K562 (cell line): ENCODE data around the gene FKBP7. TPM values are rescaled to one million over a fixed set of nuclear protein-coding genes. Genes with fewer than 3 reads are reported as not detected.

Experiments
- ARNT ChIP-seq, 2 experiments: fragments of 450-650 bp; IDR thresholded peaks; 2 replicates each; pipeline ENCODE4 v1.6.1; 2016; ENCODE audit warnings: mild to moderate bottlenecking in 1 of 2
- BHLHE40 ChIP-seq: IDR thresholded peaks from 2 replicates; pipeline ENCODE4 v1.6.1; 2011; ENCODE audit warnings: low read length, improper control_type of control experiment
- CC2D1A ChIP-seq: fragments of 450-650 bp; IDR thresholded peaks from 2 replicates; pipeline ENCODE4 v1.6.1; 2017; ENCODE audit warnings: mild to moderate bottlenecking
- CHD4 ChIP-seq: fragments of 200-600 bp; sonication (generic); IDR thresholded peaks from 3 replicates; pipeline ENCODE4 v1.6.1; 2012; ENCODE audit warnings: low read depth, mild to moderate bottlenecking, mixed read lengths, low read length, inconsistent platforms; ENCODE audit not compliant: insufficient read depth, insufficient replicate concordance, poor library complexity, severe bottlenecking
- CREM ChIP-seq: IDR thresholded peaks from 2 replicates; pipeline ENCODE4 v1.6.1; 2014; ENCODE audit warnings: antibody characterized with exemption, low read depth
- CTBP1 ChIP-seq: fragments of 450-650 bp; IDR thresholded peaks from 2 replicates; pipeline ENCODE4 v1.6.1; 2016; ENCODE audit warnings: borderline replicate concordance
- ELF4 ChIP-seq: fragments of 450-650 bp; formaldehyde crosslinking; IDR thresholded peaks from 2 replicates; pipeline ENCODE4 v1.4.0; 2022; ENCODE audit warnings: missing genetic modification characterization
- EP300 ChIP-seq: IDR thresholded peaks from 2 replicates; pipeline ENCODE4 v1.6.1; 2012; ENCODE audit warnings: low read length, improper control_type of control experiment
- GTF2F1 ChIP-seq: IDR thresholded peaks from 2 replicates; pipeline ENCODE4 v1.6.1; 2011; ENCODE audit warnings: low read depth, low read length, improper control_type of control experiment
- MAFG ChIP-seq: fragments of 450-650 bp; conservative IDR thresholded peaks from 2 replicates; pipeline ENCODE4 v1.6.1; 2016; ENCODE audit warnings: missing genetic modification characterization, missing compliant biosample characterization
- MBD2 ChIP-seq: sonication (generic); IDR thresholded peaks from 2 replicates; pipeline ENCODE4 v1.6.1; 2016; ENCODE audit warnings: low read depth, borderline replicate concordance
- MEF2A ChIP-seq: IDR thresholded peaks from 2 replicates; pipeline ENCODE4 v1.6.1; 2011; ENCODE audit warnings: low read depth, mild to moderate bottlenecking, low read length, moderate library complexity; ENCODE audit not compliant: control insufficient read depth
- NR2C2 ChIP-seq, 2 experiments: fragments of 200-800 bp in 1 of 2; sonication (Bioruptor generic) in 1 of 2; sonication (generic) in 1 of 2; formaldehyde crosslinking in 1 of 2; IDR thresholded peaks; 2 replicates each; pipeline versions ENCODE4 v1.6.1 to v1.8.0; 2016 to 2022; ENCODE audit warnings: mild to moderate bottlenecking in 1 of 2, missing compliant biosample characterization in 1 of 2, missing genetic modification characterization in 1 of 2, missing genetic modification reagents in 1 of 2
- POLR2AphosphoS5 ChIP-seq: IDR thresholded peaks from 2 replicates; pipeline ENCODE4 v1.6.1; 2011; ENCODE audit warnings: mild to moderate bottlenecking, low read depth, low read length, moderate library complexity; ENCODE audit not compliant: control insufficient read depth, insufficient read depth
- PTBP1 ChIP-seq: fragments of 200-400 bp; formaldehyde crosslinking; IDR thresholded peaks from 2 replicates; pipeline ENCODE4 v1.6.1; 2017; ENCODE audit warnings: low read depth, low read length
- RB1 ChIP-seq: fragments of 450-650 bp; IDR thresholded peaks from 2 replicates; pipeline ENCODE4 v1.6.1; 2017; ENCODE audit warnings: low read depth, mild to moderate bottlenecking
- RNF2 ChIP-seq: sonication (generic); IDR thresholded peaks from 2 replicates; pipeline ENCODE4 v1.6.1; 2016
- SIN3A ChIP-seq, 2 experiments: fragments of 150-350 bp in 1 of 2; IDR thresholded peaks; 2 replicates each; pipeline ENCODE4 v1.6.1; 2011 to 2016; ENCODE audit warnings: borderline replicate concordance in 2 of 2, low read depth in 2 of 2, low read length in 2 of 2, mild to moderate bottlenecking in 2 of 2, moderate library complexity in 2 of 2; ENCODE audit not compliant: control insufficient read depth in 1 of 2
- SMC3 ChIP-seq: conservative IDR thresholded peaks from 2 replicates; pipeline ENCODE4 v1.6.1; 2011; ENCODE audit warnings: low read depth, low read length, improper control_type of control experiment; ENCODE audit not compliant: insufficient read depth
- TBP ChIP-seq: optimal IDR thresholded peaks from 2 replicates; pipeline ENCODE3; 2011; ENCODE audit warnings: low read depth, low read length, improper control_type of control experiment
- TEAD1 ChIP-seq, 2 experiments: fragments of 450-650 bp in 1 of 2; sonication (generic) in 1 of 2; formaldehyde crosslinking; IDR thresholded peaks; 2 replicates each; pipeline versions ENCODE4 v1.4.0 to v1.8.0; 2020 to 2022; ENCODE audit warnings: mild to moderate bottlenecking in 2 of 2, missing genetic modification reagents in 1 of 2
- XRCC5 ChIP-seq: fragments of 200-400 bp; formaldehyde crosslinking; IDR thresholded peaks from 2 replicates; pipeline ENCODE4 v1.6.1; 2017; ENCODE audit warnings: low read depth, mild to moderate bottlenecking, low read length
- ZEB2 ChIP-seq: fragments of 450-650 bp; IDR thresholded peaks from 2 replicates; pipeline ENCODE4 v1.6.1; 2016
- ZNF124 ChIP-seq: sonication (generic); formaldehyde crosslinking; IDR thresholded peaks from 2 replicates; pipeline ENCODE4 v1.8.1; 2022; ENCODE audit warnings: missing genetic modification reagents
- polyA plus RNA-seq, 8 experiments: library from polyadenylated mRNA; depleted of rRNA in 4 of 8; stranded (reverse) in 5 of 8; unstranded in 3 of 8; fragments of >200 nt; fragmentation: Nextera tagmentation in 2 of 8; fragmentation: Illumina TruSeq in 1 of 8; extraction: Ambion mirVana in 2 of 8; extraction: Trizol in 1 of 8; gene quantifications; 2 replicates each; pipeline versions ENCODE4 v1.2.1 to v1.2.3, GENCODE V29; 2011 to 2014; ENCODE audit warnings: inconsistent platforms in 1 of 8, missing spikeins in 1 of 8
- total RNA-seq, 7 experiments: library from RNA; depleted of rRNA in 6 of 7; stranded (reverse); fragments of >200 nt in 6 of 7; fragmentation: Illumina TruSeq in 2 of 7; extraction: Trizol in 2 of 7; gene quantifications; 2 replicates each; pipeline versions ENCODE4 v1.2.1 to v1.2.3, GENCODE V29; 2011 to 2021; ENCODE audit warnings: low replicate concordance in 1 of 7
- TF ChIP-seq, protein P1 (sequence below): fragments of 250-450 bp; sonication (Bioruptor Pico); IDR thresholded peaks from 2 replicates; pipeline ENCODE4 v1.4.0; 2020; ENCODE audit warnings: mild to moderate bottlenecking
- TF ChIP-seq, protein P2 (sequence below): fragments of 250-450 bp; sonication (Bioruptor Pico); IDR thresholded peaks from 2 replicates; pipeline ENCODE4 v1.4.0; 2020
- TF ChIP-seq, protein P3 (sequence below): sonication (generic); formaldehyde crosslinking; IDR thresholded peaks from 2 replicates; pipeline ENCODE4 v1.9.0; 2022; ENCODE audit warnings: mild to moderate bottlenecking, missing genetic modification reagents

FKBP7 gene
- total and polyA plus RNA-seq, 9 of the 15 experiments (the other 6 are each of a cell fraction or from before 2014, with no cell fraction given), result 6.1 to 23.2 (median 19.0) TPM

DNA sequence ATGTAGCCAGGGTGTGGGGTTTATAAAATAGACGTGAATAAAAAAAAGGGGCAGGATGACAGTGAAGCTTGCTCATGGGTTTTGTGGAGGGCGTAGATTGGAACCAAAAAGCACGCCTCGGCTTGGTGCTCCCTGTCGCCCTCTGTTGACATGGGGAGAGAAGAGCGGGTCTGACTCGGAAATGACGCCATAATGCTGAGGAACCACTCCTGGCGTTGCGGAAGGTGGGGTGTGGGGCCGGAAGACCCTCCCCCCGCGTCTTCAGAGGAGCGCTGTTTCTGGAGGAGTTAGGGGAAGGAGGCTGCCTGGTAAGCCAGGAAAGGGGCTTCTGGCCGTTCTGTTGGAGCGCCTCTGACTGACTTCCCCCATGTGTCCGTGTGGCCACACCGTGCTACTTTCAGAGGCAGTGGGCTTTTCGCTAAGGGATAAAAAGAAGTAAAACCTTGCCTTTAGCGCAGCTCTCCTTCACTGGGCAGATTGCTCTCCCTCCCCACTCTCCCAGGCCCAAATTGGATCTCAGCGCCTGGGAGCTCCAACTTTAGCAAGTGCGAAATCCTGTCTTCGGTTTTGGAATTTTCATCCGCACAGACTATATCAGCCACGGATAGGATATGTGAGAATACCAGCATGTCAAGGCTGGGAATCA, 44.7 kb upstream of the FKBP7 start (continued):
- TF ChIP-seq POLR2AphosphoS5 (peak; percentile 94), TBP (peak; percentile 69), ARNT (IDR thresholded peaks at IDR 0.05) (peak in 1 of 2 experiments; percentile 47; a peak in 1 of 4 replicates), RB1 (peak; percentile 84), EP300 (peak; percentile 57), CC2D1A (peak; percentile 98), BHLHE40 (0 out of 2 replicates have a peak, but pooled peaks have one; percentile 34), PTBP1 (0 out of 2 replicates have a peak, but pooled peaks have one; percentile 32), MEF2A (no peak), MBD2 (peak; percentile 85), XRCC5 (peak; percentile 97), ZEB2 (peak; percentile 10; the same call in 1 of the 2 replicates), ZNF124 (no peak), GTF2F1 (no peak), ELF4 (CRISPR knock-in tag) (no peak), NR2C2 (CRISPR knock-in tag; IDR thresholded peaks at IDR 0.05) (no peak), NR2C2 (tag; IDR thresholded peaks at IDR 0.05) (peak; percentile 45; the same call in 1 of the 2 replicates), CTBP1 (peak; percentile 71), RNF2 (peak; percentile 32; the same call in 1 of the 2 replicates), CREM (peak; percentile 99), CHD4 (no peak), TEAD1 (CRISPR knock-in tag; IDR thresholded peaks at IDR 0.05) (peak; percentile 18 to 32; a peak in 1 of 4 replicates), MAFG (peak; percentile 39), SIN3A (IDR thresholded peaks at IDR 0.05; ENCODE audit: borderline replicate concordance in 2 of 2, control insufficient read depth in 1 of 2, low read depth in 2 of 2, low read length in 2 of 2) (peak; percentile 24 to 28; a peak in 1 of 4 replicates), SMC3 (0 out of 2 replicates have a peak, but pooled peaks have one; percentile 32)
- TF ChIP-seq, protein P1, sequence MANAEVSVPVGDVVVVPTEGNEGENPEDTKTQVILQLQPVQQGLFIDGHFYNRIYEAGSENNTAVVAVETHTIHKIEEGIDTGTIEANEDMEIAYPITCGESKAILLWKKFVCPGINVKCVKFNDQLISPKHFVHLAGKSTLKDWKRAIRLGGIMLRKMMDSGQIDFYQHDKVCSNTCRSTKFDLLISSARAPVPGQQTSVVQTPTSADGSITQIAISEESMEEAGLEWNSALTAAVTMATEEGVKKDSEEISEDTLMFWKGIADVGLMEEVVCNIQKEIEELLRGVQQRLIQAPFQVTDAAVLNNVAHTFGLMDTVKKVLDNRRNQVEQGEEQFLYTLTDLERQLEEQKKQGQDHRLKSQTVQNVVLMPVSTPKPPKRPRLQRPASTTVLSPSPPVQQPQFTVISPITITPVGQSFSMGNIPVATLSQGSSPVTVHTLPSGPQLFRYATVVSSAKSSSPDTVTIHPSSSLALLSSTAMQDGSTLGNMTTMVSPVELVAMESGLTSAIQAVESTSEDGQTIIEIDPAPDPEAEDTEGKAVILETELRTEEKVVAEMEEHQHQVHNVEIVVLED (CRISPR knock-in tag), result 0 out of 2 replicates have a peak, but pooled peaks have one; percentile 27
- TF ChIP-seq, protein P2, sequence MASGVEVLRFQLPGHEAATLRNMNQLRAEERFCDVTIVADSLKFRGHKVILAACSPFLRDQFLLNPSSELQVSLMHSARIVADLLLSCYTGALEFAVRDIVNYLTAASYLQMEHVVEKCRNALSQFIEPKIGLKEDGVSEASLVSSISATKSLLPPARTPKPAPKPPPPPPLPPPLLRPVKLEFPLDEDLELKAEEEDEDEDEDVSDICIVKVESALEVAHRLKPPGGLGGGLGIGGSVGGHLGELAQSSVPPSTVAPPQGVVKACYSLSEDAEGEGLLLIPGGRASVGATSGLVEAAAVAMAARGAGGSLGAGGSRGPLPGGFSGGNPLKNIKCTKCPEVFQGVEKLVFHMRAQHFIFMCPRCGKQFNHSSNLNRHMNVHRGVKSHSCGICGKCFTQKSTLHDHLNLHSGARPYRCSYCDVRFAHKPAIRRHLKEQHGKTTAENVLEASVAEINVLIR, result peak; percentile 89
- TF ChIP-seq, protein P3, sequence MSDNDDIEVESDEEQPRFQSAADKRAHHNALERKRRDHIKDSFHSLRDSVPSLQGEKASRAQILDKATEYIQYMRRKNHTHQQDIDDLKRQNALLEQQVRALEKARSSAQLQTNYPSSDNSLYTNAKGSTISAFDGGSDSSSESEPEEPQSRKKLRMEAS (CRISPR knock-in tag), result peak; percentile 58
